ENCODE measurements around the gene FN1.

GRCh38 chr2:215315301-215315700, 120.6 kb downstream of the FN1 start:
- TF ChIP-seq CTCF (IDR thresholded peaks at IDR 0.05; ENCODE audit: extremely low read depth in 1 of 2, insufficient read depth in 1 of 2, low read depth in 1 of 2, low read length in 2 of 2) = no peak
- TF ChIP-seq EZH2 (IDR thresholded peaks at IDR 0.05; ENCODE audit: borderline replicate concordance, low read depth, low read length, severe bottlenecking) = no peak
- TF ChIP-seq MAX (IDR thresholded peaks at IDR 0.05; ENCODE audit: insufficient read depth, insufficient read length) = no peak
- no peak for TF ChIP-seq POLR2A (IDR thresholded peaks at IDR 0.05; ENCODE audit: low read depth, low read length)
- TF ChIP-seq JUN (IDR thresholded peaks at IDR 0.05; ENCODE audit: borderline replicate concordance, insufficient read depth, insufficient read length, low read depth) = no peak

All from endothelial cell of umbilical vein (primary cell).